ENCODE data around the gene PPA2.
"Not testable (repeated sequence)": the region's sequence is repeated elsewhere in the genome, so short reads cannot be mapped to it uniquely, and the experiment has no call there.

Gene PPA2

GRCh38 chr4:105473324-105474098 lies at the start of gene PPA2:
Gene PPA2 (minus strand): TSS chr4:105474062. CDS start chr4:105474050, 12 bp downstream.
- peak; percentile 91 for DNase-seq (ENCODE audit: low spot score)

DNA sequence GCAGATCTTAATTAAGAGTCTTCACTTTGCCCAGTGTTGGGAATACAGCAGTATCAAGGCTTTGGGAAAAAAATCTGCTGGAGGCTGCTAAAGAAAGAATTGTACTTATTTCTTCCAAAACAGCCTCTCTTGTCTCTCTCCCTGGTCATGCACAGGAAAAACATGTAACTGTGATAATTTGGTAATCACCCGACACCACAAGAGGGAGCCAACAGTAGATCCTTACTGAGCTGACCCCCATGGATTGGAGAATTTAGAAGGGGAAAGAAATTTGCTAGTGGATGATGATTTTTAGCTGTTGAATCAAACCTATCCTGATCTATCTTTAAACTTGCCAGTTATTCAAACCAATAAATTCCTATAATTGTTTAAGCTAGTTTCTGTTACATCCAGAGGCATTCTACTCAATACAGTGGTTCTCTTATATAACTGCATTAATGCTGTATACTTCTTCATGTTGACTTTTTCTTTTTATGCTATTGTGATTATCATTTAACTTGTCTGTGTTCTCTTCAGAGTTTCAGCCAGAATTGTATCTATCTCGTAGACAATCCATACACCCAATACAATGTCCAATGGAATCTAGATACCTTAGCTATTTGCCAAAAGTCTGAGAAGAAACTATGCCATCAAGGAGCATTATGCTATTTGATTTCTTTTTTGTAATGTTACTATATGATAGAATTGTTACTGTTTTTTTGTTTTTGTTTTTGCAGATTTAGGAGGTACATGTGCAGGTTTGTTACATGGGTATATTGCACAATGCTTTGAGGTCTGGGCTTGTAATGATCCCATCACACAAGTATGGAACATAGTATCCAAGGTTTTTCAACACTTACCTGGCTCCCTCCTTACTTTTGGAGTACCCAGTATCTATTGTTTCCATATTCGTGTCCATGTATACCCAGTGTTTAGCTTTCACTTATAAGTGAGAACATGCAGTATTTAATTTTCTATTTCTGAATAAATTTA lies 47.2 kb upstream of the PPA2 start:
- peak; percentile 61 for DNase-seq (ENCODE audit: low spot score)

DNA sequence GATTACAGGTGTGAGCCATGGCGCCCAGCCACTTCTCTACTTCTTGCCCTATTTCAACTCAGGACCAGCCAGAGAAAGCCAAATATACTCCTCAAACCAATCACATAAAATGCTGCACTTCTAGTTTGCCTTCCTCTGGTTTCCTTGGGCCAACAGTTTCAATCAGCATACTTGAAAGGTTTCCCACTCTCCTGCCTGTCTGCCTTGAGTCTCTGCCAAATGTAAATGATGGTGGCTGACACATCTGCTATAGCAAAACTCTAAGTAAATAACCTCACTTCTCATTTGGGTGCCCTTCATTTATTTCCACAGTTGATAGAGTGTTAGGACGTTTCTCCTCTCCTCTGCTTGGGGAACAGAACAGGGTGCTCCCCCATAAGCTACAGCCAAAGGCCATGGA lies 36.4 kb upstream of the PPA2 start:
- DNase-seq (ENCODE audit: low spot score), result peak; percentile 12

DNA sequence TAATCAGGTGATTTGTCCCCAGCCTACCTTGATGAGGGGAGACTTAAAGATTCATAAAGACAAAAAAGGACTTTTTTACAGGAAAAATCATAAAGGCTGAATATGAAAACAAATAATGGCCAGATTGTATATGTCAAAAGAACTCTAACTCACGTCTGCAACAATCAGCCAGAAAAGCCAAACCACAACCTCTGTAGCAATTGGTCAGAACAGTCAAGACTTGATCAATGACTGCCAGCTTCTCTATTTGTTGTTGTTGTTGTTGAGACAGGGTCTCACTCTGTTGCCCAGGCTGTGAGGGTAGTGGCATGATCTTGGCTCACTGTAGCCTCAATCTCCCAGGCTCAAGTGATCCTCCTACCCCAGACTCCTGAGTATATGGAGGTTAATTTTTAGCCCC lies 35.9 kb upstream of the PPA2 start:
- DNase-seq (ENCODE audit: low spot score), result no peak

GRCh38 chr4:105509291-105509690 lies 35.4 kb upstream of the PPA2 start:
- no peak for DNase-seq (ENCODE audit: low spot score)

GRCh38 chr4:105504744-105505143 lies 30.9 kb upstream of the PPA2 start:
- no peak for DNase-seq (ENCODE audit: low spot score)

- DNase-seq (ENCODE audit: low spot score), result no peak
Observed at GRCh38 chr4:105503484-105503883, 29.6 kb upstream of the PPA2 start.

DNA sequence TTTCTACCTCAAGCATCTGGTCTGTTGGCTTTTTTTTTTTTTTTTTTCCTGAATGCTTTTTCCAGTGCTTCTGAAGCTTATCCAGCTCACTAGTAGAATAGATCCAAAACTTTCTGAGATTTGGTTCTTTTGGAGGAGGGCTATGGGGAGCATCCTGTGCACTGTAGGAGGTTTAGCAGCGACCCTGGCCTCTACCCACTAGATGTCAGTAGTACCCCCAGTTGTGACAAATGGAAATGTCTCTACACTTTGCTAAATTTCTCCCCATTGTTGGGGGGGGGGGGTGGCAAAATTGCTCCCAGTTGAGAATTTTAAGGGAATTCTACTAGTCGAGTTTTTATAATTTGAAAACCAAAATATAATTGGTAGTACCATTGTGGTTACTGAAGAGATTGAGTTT lies 23.0 kb upstream of the PPA2 start:
- DNase-seq (ENCODE audit: low spot score), result no peak

DNA sequence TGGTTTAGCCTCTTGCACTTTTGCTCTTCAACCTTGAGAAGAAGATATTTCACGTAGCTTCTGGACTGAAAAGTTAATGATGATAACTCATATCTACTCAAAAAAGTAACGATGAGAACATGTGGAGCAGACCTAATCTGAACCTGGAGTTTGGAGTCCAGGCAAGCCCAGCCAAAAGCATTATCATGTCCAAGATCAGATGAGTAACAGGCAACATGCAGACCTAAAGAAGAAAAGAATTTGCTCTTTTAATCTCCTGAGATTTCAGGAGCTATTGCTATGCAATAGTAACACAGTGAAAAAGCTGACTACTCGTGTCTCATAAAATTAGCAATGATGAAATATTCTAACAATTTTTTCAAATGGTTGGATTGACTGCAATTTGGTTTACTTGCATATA lies 21.8 kb upstream of the PPA2 start:
- DNase-seq (ENCODE audit: low spot score), result no peak

DNA sequence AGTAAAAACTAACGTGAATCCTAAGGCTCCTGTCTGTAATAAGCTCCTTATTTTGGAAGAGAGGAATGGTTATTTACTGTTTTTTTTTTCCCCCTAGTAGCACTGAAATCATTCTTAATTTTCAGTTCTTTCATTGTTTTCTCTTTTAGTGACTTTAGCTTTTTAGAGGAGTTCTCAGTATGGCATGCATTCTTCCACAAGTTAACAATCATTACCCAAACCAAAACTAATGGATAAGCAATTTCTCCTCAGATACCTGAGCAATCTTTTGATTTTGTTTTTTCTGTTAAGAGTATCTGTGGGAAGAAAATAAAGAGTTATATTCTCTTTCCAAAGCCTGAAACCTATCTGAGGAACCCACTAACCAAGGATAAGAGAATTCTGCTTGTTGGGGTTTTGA lies 16.7 kb upstream of the PPA2 start:
- DNase-seq (ENCODE audit: low spot score), result peak; percentile 6

DNA sequence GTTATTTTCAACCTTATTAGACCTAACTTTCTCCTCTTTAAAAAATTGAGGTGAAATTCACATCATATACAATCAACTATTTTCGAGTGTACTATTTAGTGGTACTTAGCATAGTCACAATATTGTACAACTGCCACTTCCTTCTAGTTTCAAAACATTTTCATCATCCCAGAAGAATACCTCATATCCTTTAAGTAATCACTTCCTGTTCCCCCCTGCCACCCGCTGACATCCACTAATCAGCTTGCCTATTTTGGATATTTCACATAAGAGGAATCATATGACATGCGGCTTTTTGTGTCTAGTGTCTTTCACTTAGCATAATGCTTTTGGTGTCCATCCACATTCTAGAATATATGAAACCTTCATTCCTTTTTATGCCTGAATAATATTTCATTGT lies 10.0 kb upstream of the PPA2 start:
- no peak for DNase-seq (ENCODE audit: low spot score)

GRCh38 chr4:105474099-105474518 lies 247 bp upstream of the PPA2 start:
- peak; percentile 91 for DNase-seq (ENCODE audit: low spot score)

DNA sequence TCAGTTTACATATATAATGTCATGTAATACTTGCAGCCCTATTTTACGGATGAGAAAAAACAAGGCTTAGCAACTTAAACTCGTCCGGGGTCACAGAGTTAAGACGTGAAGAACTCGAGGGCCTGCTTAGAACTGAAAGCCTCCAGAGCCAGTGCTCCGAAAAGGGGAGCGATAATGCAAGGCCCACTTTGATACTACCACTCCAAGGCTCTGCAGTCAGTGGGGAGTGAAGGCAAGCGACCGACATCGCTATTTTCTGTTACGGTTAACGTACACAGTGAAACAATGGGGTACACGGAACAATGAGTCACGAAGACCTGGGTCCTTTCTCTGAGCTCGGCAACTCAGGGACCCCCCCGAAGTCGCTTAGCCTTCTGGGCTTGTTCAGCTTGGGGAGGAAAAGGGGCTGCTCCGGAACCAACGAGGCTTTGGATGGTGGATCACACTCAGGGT lies 965 bp downstream of the PPA2 start:
- DNase-seq (ENCODE audit: low spot score), result no peak

DNA sequence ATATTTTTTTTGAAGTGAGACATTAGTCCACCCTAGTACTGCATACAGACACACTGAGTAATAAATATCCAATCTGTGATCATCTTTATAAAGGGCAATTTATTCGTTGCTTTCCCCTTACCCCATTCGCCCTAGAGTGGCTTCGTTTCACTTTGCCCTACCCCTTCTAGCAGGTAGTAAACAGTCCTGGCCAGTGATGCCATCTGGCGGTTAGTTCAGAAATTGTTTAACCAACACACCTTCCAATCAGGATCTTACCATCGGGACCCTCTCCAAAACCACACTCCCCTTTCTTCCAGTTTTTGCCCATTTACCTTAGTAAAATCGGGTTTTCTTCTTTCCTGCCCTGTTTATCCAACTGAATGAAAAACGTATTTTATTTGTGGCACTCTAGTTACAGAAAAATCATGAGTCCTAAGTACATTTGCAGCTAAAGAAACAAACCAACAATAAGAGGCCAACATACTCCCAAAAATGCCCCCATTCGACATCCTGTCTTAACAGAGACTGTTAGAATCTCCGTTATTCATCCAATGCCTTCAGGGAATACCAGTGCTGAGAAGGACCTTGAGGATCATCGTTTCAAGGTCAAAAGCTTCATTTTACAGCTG lies 2.2 kb downstream of the PPA2 start:
- DNase-seq (ENCODE audit: low spot score), result peak; percentile 73

GRCh38 chr4:105470766-105471165 lies 3.1 kb downstream of the PPA2 start:
- no peak for DNase-seq (ENCODE audit: low spot score)

DNA sequence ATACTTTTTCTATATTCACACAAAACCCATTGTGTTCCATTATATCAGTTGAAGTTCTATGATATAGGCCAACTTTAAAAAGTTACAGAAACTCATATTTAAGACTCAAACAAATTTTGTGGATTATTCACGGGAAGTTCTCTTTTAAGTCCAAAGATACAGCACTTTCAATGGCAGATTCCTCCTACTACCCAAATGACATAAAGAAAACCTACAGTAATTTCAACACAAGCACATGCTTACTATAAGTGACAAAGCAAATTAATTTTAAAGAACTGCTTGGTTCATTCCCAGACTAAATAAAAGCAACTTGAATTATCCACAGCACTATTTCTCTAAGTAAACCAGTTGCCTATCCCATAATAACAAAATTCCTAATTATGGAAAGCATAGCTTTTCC lies 4.1 kb downstream of the PPA2 start:
- no peak for DNase-seq (ENCODE audit: low spot score)

GRCh38 chr4:105466580-105466979 lies 7.3 kb downstream of the PPA2 start:
- DNase-seq (ENCODE audit: low spot score), result no peak

GRCh38 chr4:105464563-105464962 lies 9.3 kb downstream of the PPA2 start:
- not testable (repeated sequence) for DNase-seq (ENCODE audit: low spot score)

- DNase-seq (ENCODE audit: low spot score), result no peak
Observed at GRCh38 chr4:105462576-105462975, 11.3 kb downstream of the PPA2 start.

DNA sequence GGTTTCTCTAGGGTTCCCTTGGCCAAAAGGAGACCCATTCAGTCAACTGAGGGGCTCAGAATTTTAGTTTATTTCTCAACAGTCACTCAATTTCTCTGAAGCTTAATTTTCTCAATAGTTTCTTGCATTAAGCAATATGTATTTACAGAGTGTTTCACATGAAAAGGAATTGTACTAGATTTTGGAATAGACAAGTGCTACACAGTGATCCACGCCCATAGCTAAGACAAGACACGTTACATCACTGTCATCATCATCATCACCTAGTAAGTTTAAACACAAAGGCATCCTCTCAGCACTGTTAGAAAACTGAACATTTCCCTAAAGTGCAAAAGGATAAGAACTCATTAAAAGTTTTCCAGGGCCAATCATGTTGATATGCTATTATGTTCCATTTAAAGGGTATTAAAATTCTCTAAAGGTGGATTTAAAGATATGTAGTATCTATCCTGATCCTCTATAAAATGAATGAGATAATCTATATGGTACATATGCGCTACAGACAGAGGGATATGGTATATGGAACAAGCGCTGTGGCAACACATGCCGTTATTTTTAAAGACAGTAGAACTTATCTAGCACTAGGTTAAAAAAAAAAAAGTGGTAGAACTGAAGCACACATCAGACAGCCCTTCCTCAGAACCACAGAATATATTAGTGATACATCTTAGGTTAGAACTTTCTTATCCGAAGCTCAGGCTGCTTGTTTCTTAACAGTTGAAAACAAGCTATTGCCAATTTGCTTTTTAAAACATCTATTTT lies 12.1 kb downstream of the PPA2 start:
- DNase-seq (ENCODE audit: low spot score), result no peak

GRCh38 chr4:105461221-105461620 lies 12.6 kb downstream of the PPA2 start:
- DNase-seq (ENCODE audit: low spot score), result no peak

- DNase-seq (ENCODE audit: low spot score), result no peak
Observed at GRCh38 chr4:105460306-105460705, 13.6 kb downstream of the PPA2 start.

All from kidney tubule cell (primary cell).